Bronchial epithelial cell (primary cell): Measurements from ENCODE around the gene MRPL58. TPM values are rescaled to one million over a fixed set of nuclear protein-coding genes. Genes with fewer than 3 reads are reported as not detected.
A peak's percentile ranks its signal among the peaks of the same experiment; 100 is the strongest.
"Not testable (repeated sequence)": the region's sequence is repeated elsewhere in the genome, so short reads cannot be mapped to it uniquely, and the experiment has no call there.

Experiments used
- DNase-seq: peaks from one replicate; pipeline ENCODE4 v3.0.0-alpha.2; 2010; ENCODE audit warnings: low read depth
- FAIRE-seq: peaks from 2 replicates; lab custom pipeline; 2011; peaks lifted over from hg19 to GRCh38; lab: Jason Lieb, UNC
- H3K27me3 ChIP-seq: 2 replicates; pipeline ENCODE4 v1.5.1; 2011; ENCODE audit warnings: low read length; ENCODE audit not compliant: control insufficient read depth, insufficient read depth
- H3K36me3 ChIP-seq: 2 replicates; pipeline ENCODE4 v1.5.1; 2011; ENCODE audit warnings: low read length; ENCODE audit not compliant: control insufficient read depth, insufficient read depth
- H3K4me3 ChIP-seq: 2 replicates; pipeline ENCODE4 v1.5.1; 2011; ENCODE audit warnings: mild to moderate bottlenecking, low read depth, low read length, control low read depth
- total RNA-seq: library from RNA; depleted of rRNA; stranded (reverse); fragments of >200 nt; gene quantifications from 2 replicates; pipeline ENCODE4 v1.2.1, GENCODE V29; 2014
- TF ChIP-seq, protein P1 (sequence below): IDR thresholded peaks from 2 replicates; pipeline ENCODE4 v1.5.1; 2011; ENCODE audit warnings: mild to moderate bottlenecking, moderate library complexity, low read length, control low read depth, inconsistent platforms; ENCODE audit not compliant: insufficient read depth, severe bottlenecking

MRPL58 gene
- total RNA-seq, 1 donor from 2014 or later: 41.6 TPM

DNA sequence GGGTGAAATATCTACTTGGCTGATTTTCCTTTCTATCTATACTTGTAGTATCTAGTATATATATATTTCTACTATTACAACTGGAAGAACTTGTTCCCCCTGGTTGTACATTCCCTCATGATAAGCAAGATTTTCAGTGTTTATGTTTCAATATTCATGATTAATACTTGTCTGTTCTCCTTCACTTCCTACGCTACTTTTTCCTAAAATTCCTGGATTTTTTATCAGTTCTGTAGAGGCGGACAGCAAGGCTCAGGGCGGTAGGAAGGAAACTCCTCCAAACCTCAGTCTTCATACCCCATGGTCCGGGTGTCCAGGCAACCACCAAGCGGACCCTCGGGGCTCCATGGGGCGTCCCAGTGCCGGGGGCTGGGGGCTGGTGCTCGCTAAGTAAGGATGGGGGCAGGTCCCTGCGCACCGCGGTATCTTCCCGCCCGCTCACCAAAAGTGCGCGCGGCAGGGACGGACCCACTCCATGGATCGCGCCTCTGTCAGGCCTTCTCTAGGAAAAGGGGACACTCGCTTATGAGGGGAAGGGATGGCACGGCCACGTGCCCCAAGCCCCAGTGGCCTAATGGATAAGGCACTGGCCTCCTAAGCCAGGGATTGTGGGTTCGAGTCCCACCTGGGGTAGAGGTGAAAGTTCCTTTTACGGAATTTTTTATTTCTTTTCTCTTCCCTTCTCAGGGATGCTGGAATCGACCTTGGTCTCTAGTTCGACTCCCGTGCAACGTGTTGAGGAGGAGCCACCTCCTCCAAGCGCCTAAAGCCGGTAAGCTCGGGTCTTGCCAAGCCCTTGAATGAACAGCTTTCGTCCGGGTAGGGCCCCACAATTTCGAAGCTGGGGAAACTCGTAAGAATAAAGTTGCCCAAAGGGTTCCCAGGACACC, 21.1 kb downstream of the MRPL58 start:
- no peaks in the 10 kb centered on the region for H3K36me3 ChIP-seq
- peak overlapping the region; percentile 60 for H3K4me3 ChIP-seq
- TF ChIP-seq, protein P1, sequence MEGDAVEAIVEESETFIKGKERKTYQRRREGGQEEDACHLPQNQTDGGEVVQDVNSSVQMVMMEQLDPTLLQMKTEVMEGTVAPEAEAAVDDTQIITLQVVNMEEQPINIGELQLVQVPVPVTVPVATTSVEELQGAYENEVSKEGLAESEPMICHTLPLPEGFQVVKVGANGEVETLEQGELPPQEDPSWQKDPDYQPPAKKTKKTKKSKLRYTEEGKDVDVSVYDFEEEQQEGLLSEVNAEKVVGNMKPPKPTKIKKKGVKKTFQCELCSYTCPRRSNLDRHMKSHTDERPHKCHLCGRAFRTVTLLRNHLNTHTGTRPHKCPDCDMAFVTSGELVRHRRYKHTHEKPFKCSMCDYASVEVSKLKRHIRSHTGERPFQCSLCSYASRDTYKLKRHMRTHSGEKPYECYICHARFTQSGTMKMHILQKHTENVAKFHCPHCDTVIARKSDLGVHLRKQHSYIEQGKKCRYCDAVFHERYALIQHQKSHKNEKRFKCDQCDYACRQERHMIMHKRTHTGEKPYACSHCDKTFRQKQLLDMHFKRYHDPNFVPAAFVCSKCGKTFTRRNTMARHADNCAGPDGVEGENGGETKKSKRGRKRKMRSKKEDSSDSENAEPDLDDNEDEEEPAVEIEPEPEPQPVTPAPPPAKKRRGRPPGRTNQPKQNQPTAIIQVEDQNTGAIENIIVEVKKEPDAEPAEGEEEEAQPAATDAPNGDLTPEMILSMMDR: peak; percentile 15
- no peak for FAIRE-seq
- no peaks in the 10 kb centered on the region for H3K27me3 ChIP-seq
- DNase-seq: peak; percentile 81

DNA sequence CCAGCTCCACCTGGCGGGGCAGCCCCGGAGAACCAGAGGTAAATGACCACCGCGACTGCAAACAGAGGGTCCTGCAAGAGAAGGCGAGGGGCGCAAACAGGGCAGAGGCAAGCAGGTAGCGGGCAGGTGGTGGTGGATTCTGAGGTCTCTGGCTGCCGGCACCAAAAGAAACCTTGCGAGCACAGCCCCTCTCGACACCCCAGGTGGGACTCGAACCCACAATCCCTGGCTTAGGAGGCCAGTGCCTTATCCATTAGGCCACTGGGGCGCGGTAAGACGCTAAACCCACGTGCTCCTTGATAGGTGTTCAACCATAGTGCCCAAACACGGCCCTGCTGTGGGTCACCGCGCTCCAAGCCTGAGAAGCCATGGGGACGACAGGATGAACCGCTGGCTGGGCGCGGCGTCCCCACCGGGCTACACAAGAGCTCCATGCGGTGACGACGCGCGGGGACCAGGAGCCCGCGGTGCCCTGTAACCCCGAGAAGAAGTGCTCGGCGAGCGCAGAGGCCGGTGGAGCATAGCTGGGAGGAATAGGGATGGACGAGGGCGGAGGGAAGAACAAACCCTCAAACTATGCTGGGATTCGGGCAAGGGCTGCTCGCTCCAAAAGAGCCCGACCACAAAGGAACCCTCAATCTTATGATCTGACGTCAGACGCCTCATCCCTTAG, 21.9 kb downstream of the MRPL58 start:
- DNase-seq (peak; percentile 80), FAIRE-seq (no peak)
- Histone ChIP-seq H3K27me3 (no peaks in the 10 kb centered on the region), H3K36me3 (peaks cover 3% of the 10 kb centered on the region), H3K4me3 (peak overlapping the region; percentile 60)
- TF ChIP-seq, protein P1: peak; percentile 10

DNA sequence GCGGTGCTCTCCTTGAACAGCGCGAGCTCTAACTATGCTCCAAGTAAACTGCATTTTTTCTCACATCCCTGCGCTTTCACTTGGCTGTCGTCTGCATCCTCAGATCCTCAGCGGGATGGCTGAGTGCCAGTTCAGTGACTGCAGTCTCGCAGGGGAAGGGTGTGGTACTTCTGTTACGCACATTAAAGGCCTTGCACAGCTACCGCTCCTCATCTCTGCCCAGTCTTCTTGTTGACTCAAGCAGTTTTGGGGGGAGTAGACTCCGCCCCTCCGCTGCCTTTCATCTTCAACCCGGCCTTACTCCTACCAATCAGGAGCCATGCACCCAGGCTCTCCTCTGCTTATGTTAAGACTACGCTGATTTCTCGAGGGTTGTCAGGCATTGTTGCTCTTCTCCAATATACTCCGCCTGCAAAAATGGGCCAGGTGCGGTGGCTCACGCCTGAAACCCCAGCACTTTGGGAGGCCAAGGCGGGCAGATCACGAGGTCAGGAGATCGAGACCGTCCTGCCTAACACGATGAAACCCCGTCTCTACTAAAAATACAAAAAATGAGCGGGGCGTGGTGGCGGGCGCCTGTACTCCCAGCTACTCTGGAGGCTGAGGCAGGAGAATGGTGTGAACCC, 24.3 kb downstream of the MRPL58 start:
- Histone ChIP-seq H3K36me3 (peaks cover 12% of the 10 kb centered on the region), H3K4me3 (no peak overlapping the region), H3K27me3 (no peaks in the 10 kb centered on the region)
- DNase-seq: peak; percentile 57
- TF ChIP-seq, protein P1: no peak
- FAIRE-seq: no peak

DNA sequence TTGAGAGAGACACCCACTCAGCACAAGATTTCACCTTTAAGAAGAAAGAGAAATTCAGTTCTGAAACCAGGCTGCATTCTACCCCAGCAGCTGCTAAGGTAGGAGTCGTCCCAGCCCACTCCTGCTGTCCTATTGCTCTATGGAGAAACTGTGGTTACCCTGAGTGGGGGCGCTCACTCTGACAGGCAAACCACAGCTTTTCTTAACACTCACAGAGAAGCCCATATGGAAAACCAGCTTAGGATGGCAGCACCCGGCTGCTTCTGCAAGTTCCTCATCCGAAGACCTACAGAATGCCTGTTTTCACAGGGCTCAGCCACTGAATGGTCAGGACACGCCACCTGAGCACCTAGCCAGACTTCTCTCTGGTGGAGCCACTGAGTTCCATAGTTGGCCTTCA, 26.8 kb downstream of the MRPL58 start:
- FAIRE-seq (no peak), DNase-seq (no peak)
- H3K36me3 ChIP-seq: peaks cover 14% of the 10 kb centered on the region
- no peak overlapping the region for H3K4me3 ChIP-seq
- TF ChIP-seq, protein P1: no peak
- no peaks in the 10 kb centered on the region for H3K27me3 ChIP-seq

DNA sequence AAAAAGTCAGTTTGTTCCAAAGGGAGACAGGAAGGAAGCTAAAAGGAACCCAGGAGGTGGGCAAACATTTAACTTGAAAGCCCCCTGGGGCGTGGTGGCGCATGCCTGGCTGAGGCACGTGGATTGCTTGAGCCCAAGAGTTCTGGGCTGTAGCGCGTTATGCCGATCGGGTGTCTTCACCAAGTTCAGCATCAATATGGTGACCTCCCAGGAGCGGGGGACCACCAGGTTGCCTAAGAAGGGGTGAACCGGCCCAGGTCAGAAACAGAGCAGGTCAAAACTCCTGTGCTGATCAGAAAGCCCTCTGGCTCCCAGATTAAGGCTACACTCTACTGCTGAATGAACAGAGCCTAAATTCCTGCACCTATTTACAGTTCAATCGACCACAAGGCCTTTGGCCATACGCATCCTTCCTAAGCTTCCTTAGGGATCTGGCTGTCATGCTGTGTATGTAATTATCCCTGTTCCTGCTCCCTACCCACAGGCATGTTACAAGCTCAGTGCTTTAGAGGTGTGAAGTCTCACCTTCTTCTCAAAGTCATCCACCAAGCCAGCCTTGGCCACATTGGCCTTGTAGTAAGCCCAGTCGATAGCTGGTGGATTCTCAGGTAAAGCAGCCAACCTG, 29.3 kb downstream of the MRPL58 start:
- FAIRE-seq (no peak), DNase-seq (no peak)
- Histone ChIP-seq H3K27me3 (no peaks in the 10 kb centered on the region), H3K4me3 (no peak overlapping the region), H3K36me3 (peaks cover 14% of the 10 kb centered on the region)
- TF ChIP-seq, protein P1: no peak

DNA sequence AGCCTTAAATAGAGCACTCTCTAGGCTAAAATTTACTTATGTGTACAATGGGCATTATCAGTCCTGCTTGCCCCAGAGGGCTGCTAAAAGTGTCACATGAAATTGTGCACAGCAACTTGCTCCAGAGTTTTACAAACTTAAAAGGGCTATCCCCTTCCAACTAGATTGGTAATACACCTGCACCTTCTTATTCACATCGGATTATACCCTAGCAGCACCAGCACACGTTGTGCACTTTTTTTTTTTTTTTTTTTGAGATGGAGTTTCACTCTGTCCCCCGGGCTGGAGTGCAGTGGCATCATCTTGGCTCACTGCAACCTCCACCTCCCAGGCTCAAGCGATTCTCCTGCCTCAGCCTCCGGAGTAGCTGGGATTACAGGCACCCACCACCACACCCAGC, 31.3 kb downstream of the MRPL58 start:
- DNase-seq, H3K4me3 ChIP-seq, H3K27me3 ChIP-seq, FAIRE-seq: not testable (repeated sequence)
- peaks cover 14% of the 10 kb centered on the region for H3K36me3 ChIP-seq
